Measurements from ENCODE around the gene LYRM2. TPM values are rescaled to one million over a fixed set of nuclear protein-coding genes. Genes with fewer than 3 reads are reported as not detected.

Gene LYRM2
- total and polyA plus RNA-seq, 9 of the 15 experiments (the other 6 are each of a cell fraction or from before 2014, with no cell fraction given) = 13.9 to 115 (median 42.9) TPM

DNA sequence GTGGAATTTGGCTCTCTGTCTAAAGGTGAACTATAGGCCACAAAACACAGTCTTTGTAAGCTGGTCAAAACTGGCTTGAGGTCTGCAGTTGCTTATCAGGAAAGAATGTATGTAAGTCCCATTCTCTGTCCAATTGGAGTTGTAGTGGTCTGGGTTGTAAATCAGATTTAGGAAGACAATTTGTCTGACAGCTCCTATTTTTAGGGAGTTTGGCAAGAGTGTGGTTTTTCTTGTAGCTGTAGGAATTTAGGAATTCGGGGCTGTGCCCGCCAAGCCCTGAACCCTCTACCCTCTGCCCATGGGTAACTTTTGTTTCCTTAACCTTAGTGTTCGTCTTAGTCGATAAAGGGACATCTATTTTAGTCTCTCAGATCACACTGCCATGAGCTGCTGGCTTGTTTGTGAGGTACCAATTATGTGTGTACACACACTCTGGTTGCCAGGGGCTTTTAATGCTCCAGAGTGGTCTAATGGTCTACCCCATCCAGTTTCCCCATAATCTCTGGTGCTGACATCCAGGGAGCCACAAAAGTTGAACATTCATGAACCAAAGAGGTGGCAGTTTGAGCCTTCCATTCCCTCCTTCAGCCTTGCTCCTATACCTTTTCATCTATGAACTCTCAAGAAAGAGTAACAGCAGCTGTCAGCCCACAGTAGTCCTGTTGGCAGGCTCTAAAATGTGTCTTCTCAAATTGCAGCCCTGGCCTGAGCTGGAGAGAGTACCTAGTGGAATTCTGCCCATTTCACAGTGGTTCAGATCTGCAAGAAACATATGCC is 112.6 kb downstream of the LYRM2 start (continued):
- TF ChIP-seq, protein P1, sequence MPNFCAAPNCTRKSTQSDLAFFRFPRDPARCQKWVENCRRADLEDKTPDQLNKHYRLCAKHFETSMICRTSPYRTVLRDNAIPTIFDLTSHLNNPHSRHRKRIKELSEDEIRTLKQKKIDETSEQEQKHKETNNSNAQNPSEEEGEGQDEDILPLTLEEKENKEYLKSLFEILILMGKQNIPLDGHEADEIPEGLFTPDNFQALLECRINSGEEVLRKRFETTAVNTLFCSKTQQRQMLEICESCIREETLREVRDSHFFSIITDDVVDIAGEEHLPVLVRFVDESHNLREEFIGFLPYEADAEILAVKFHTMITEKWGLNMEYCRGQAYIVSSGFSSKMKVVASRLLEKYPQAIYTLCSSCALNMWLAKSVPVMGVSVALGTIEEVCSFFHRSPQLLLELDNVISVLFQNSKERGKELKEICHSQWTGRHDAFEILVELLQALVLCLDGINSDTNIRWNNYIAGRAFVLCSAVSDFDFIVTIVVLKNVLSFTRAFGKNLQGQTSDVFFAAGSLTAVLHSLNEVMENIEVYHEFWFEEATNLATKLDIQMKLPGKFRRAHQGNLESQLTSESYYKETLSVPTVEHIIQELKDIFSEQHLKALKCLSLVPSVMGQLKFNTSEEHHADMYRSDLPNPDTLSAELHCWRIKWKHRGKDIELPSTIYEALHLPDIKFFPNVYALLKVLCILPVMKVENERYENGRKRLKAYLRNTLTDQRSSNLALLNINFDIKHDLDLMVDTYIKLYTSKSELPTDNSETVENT (CRISPR knock-in tag; IDR thresholded peaks at IDR 0.05) = no peak
- TF ChIP-seq PHTF2 (CRISPR knock-in tag; IDR thresholded peaks at IDR 0.05) (no peak), MEIS2 (IDR thresholded peaks at IDR 0.05; ENCODE audit: partially characterized antibody) (peak; percentile 48), NCOA4 (IDR thresholded peaks at IDR 0.05; ENCODE audit: partially characterized antibody) (no peak), GATAD2B (IDR thresholded peaks at IDR 0.05; ENCODE audit: borderline replicate concordance) (no peak)
- TF ChIP-seq, protein P2, sequence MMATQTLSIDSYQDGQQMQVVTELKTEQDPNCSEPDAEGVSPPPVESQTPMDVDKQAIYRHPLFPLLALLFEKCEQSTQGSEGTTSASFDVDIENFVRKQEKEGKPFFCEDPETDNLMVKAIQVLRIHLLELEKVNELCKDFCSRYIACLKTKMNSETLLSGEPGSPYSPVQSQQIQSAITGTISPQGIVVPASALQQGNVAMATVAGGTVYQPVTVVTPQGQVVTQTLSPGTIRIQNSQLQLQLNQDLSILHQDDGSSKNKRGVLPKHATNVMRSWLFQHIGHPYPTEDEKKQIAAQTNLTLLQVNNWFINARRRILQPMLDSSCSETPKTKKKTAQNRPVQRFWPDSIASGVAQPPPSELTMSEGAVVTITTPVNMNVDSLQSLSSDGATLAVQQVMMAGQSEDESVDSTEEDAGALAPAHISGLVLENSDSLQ (IDR thresholded peaks at IDR 0.05) = peak; percentile 38; the same call in 1 of the 2 replicates
- TF ChIP-seq, protein P3, sequence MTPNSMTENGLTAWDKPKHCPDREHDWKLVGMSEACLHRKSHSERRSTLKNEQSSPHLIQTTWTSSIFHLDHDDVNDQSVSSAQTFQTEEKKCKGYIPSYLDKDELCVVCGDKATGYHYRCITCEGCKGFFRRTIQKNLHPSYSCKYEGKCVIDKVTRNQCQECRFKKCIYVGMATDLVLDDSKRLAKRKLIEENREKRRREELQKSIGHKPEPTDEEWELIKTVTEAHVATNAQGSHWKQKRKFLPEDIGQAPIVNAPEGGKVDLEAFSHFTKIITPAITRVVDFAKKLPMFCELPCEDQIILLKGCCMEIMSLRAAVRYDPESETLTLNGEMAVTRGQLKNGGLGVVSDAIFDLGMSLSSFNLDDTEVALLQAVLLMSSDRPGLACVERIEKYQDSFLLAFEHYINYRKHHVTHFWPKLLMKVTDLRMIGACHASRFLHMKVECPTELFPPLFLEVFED (CRISPR knock-in tag; conservative IDR thresholded peaks at IDR 0.05) = no peak

All from K562 (cell line).